GM23338 (cell line): Measurements from ENCODE around the gene SCUBE2. TPM values are rescaled to one million over a fixed set of nuclear protein-coding genes. Genes with fewer than 3 reads are reported as not detected.

Experiments
- ATAC-seq: fragments of 200-7000 bp; cut with Tn5 transposase; 3 replicates; pipeline ENCODE4 v1.9.1; 2020
- DNase-seq: peaks from one replicate; pipeline ENCODE4 v3.0.0-alpha.2; 2015; ENCODE audit warnings: low spot score
- H2AFZ ChIP-seq: fragments of 200-600 bp; sonication (generic); 2 replicates; pipeline ENCODE4 v1.8.0; 2016; ENCODE audit warnings: antibody characterized with exemption, mild to moderate bottlenecking, moderate library complexity
- H3F3A ChIP-seq: fragments of 200-600 bp; sonication (generic); replicated peaks from 2 replicates; pipeline ENCODE4 v1.8.0; 2017; ENCODE audit warnings: antibody characterized with exemption, mixed run types, low read depth
- H3K27ac ChIP-seq: fragments of 200-600 bp; sonication (generic); 2 replicates; pipeline ENCODE4 v1.6.1; 2016; ENCODE audit warnings: low read depth
- H3K27me3 ChIP-seq: fragments of 200-600 bp; sonication (generic); 2 replicates; pipeline ENCODE4 v1.8.0; 2016; ENCODE audit warnings: mild to moderate bottlenecking, mixed run types, moderate library complexity; ENCODE audit not compliant: insufficient read depth
- H3K36me3 ChIP-seq: fragments of 200-600 bp; sonication (generic); 2 replicates; pipeline ENCODE4 v1.8.0; 2016; ENCODE audit warnings: mild to moderate bottlenecking; ENCODE audit not compliant: insufficient read depth
- H3K4me1 ChIP-seq: fragments of 200-600 bp; sonication (generic); 2 replicates; pipeline ENCODE4 v1.8.0; 2016; ENCODE audit warnings: mild to moderate bottlenecking, moderate library complexity; ENCODE audit not compliant: insufficient read depth
- H3K4me2 ChIP-seq: fragments of 200-600 bp; sonication (generic); 2 replicates; pipeline ENCODE4 v1.7.1; 2017; ENCODE audit warnings: mixed run types
- H3K4me3 ChIP-seq: fragments of 200-600 bp; sonication (generic); 2 replicates; pipeline ENCODE4 v1.6.1; 2016; ENCODE audit warnings: mixed run types
- H3K79me2 ChIP-seq: fragments of 200-600 bp; sonication (generic); replicated peaks from 2 replicates; pipeline ENCODE4 v1.8.0; 2017; ENCODE audit warnings: mild to moderate bottlenecking; ENCODE audit not compliant: insufficient read depth
- H3K9me2 ChIP-seq: fragments of 200-600 bp; sonication (generic); 2 replicates; pipeline ENCODE4 v1.8.0; 2017; ENCODE audit not compliant: insufficient read depth
- H4K20me1 ChIP-seq: fragments of 200-600 bp; sonication (generic); replicated peaks from 2 replicates; pipeline ENCODE4 v1.8.0; 2017; ENCODE audit warnings: mild to moderate bottlenecking; ENCODE audit not compliant: insufficient read depth
- H3K27ac Mint-ChIP-seq: 2 replicates; pipeline ENCODE4 v1.8.0; 2020; ENCODE audit warnings: inconsistent platforms, mild to moderate bottlenecking, moderate library complexity, mixed read lengths
- H3K27me3 Mint-ChIP-seq: 3 replicates; pipeline ENCODE4 v1.8.0; 2022; ENCODE audit warnings: low read depth, mild to moderate bottlenecking, moderate library complexity, mixed read lengths, inconsistent platforms; ENCODE audit not compliant: insufficient read depth, poor library complexity
- H3K36me3 Mint-ChIP-seq: 3 replicates; pipeline ENCODE4 v1.8.0; 2021; ENCODE audit warnings: low read depth, mild to moderate bottlenecking, inconsistent platforms, moderate library complexity, mixed read lengths
- H3K4me1 Mint-ChIP-seq: 3 replicates; pipeline ENCODE4 v1.8.0; 2020; ENCODE audit warnings: mild to moderate bottlenecking, inconsistent platforms, mixed read lengths
- H3K4me3 Mint-ChIP-seq: 3 replicates; pipeline ENCODE4 v1.8.0; 2021; ENCODE audit warnings: moderate library complexity, mild to moderate bottlenecking, inconsistent platforms, mixed read lengths
- H3K9me3 Mint-ChIP-seq: 3 replicates; pipeline ENCODE4 v1.8.0; 2020; ENCODE audit warnings: moderate library complexity, mild to moderate bottlenecking, inconsistent platforms, mixed read lengths
- CREB1 ChIP-seq: fragments of 250-450 bp; sonication (Bioruptor Pico); IDR thresholded peaks from 2 replicates; pipeline ENCODE4 v1.5.0; 2020; ENCODE audit warnings: low read depth, mild to moderate bottlenecking, moderate library complexity
- EZH2 ChIP-seq: fragments of 200-600 bp; sonication (generic); IDR thresholded peaks from one replicate; pipeline ENCODE4 v1.8.0; 2017; ENCODE audit warnings: antibody characterized with exemption, mild to moderate bottlenecking, low read depth; ENCODE audit not compliant: unreplicated experiment
- EZH2phosphoT487 ChIP-seq: fragments of 200-600 bp; sonication (generic); IDR thresholded peaks from one replicate; pipeline ENCODE4 v1.8.1; 2018; ENCODE audit warnings: antibody characterized with exemption; ENCODE audit not compliant: unreplicated experiment
- JUNB ChIP-seq: IDR thresholded peaks from one replicate; pipeline ENCODE4 v1.6.1; 2016; ENCODE audit warnings: antibody characterized with exemption; ENCODE audit not compliant: unreplicated experiment
- NANOG ChIP-seq: IDR thresholded peaks from 2 replicates; pipeline ENCODE4 v1.6.1; 2016; ENCODE audit warnings: antibody characterized with exemption, borderline replicate concordance
- POLR2AphosphoS5 ChIP-seq: IDR thresholded peaks from 2 replicates; pipeline ENCODE4 v1.6.1; 2016; ENCODE audit warnings: antibody characterized with exemption, low read depth
- REST ChIP-seq: IDR thresholded peaks from one replicate; pipeline ENCODE4 v1.6.1; 2018; ENCODE audit warnings: antibody characterized with exemption; ENCODE audit not compliant: unreplicated experiment
- STAT1 ChIP-seq: IDR thresholded peaks from one replicate; pipeline ENCODE4 v1.6.1; 2016; ENCODE audit warnings: antibody characterized with exemption; ENCODE audit not compliant: unreplicated experiment
- ZNF114 ChIP-seq: fragments of 250-450 bp; sonication (Bioruptor Pico); IDR thresholded peaks from 2 replicates; pipeline ENCODE4 v1.5.0; 2020; ENCODE audit warnings: mild to moderate bottlenecking, moderate library complexity
- ZNF331 ChIP-seq: fragments of 250-450 bp; sonication (Bioruptor Pico); IDR thresholded peaks from 2 replicates; pipeline ENCODE4 v1.5.0; 2020; ENCODE audit warnings: low read depth, mild to moderate bottlenecking, moderate library complexity
- polyA plus RNA-seq: library from polyadenylated mRNA; unstranded; fragments of >200 nt; fragmentation: Nextera tagmentation; extraction: Ambion mirVana; gene quantifications from 2 replicates; pipeline ENCODE4 v1.2.1, GENCODE V29; 2016
- total RNA-seq: library from RNA; depleted of rRNA; stranded (reverse); fragments of >200 nt; shearing (Covaris generic); gene quantifications from 2 replicates; pipeline ENCODE4 v1.2.3, GENCODE V29; 2014
- TF ChIP-seq, protein P1 (sequence below): fragments of 250-450 bp; sonication (Bioruptor Pico); IDR thresholded peaks from 2 replicates; pipeline ENCODE4 v1.5.0; 2020; ENCODE audit warnings: mild to moderate bottlenecking, moderate library complexity
- TF ChIP-seq, protein P2 (sequence below): IDR thresholded peaks from 2 replicates; pipeline ENCODE4 v1.6.1; 2016; ENCODE audit warnings: antibody characterized with exemption
- TF ChIP-seq, protein P3 (sequence below), 2 experiments: fragments of 200-600 bp in 1 of 2; sonication (generic) in 1 of 2; conservative IDR thresholded peaks; 2 replicates each; pipeline versions ENCODE4 v1.5.1 to v1.6.1; 2016 to 2017; ENCODE audit warnings: antibody characterized with exemption in 2 of 2, low read depth in 2 of 2, mild to moderate bottlenecking in 2 of 2, moderate library complexity in 1 of 2

The SCUBE2 gene
- total and polyA plus RNA-seq, 2 experiments from 2014 or later = 0.47 to 0.63 TPM

GRCh38 chr11:9041747-9042146, 49.7 kb downstream of the SCUBE2 start:
- H2AFZ ChIP-seq = no peak overlapping the region
- H3K4me2 ChIP-seq = no peak overlapping the region
- Mint-ChIP-seq H3K9me3 (no peaks in the 10 kb centered on the region), H3K27me3 (peaks cover 2% of the 10 kb centered on the region), H3K36me3 (no peaks in the 10 kb centered on the region), H3K4me1 (peaks cover 28% of the 10 kb centered on the region), H3K4me3 (no peak overlapping the region), H3K27ac (no peak overlapping the region)
- TF ChIP-seq JUNB = no peak
- no peak for TF ChIP-seq STAT1
- TF ChIP-seq POLR2AphosphoS5 = no peak
- TF ChIP-seq, protein P1, sequence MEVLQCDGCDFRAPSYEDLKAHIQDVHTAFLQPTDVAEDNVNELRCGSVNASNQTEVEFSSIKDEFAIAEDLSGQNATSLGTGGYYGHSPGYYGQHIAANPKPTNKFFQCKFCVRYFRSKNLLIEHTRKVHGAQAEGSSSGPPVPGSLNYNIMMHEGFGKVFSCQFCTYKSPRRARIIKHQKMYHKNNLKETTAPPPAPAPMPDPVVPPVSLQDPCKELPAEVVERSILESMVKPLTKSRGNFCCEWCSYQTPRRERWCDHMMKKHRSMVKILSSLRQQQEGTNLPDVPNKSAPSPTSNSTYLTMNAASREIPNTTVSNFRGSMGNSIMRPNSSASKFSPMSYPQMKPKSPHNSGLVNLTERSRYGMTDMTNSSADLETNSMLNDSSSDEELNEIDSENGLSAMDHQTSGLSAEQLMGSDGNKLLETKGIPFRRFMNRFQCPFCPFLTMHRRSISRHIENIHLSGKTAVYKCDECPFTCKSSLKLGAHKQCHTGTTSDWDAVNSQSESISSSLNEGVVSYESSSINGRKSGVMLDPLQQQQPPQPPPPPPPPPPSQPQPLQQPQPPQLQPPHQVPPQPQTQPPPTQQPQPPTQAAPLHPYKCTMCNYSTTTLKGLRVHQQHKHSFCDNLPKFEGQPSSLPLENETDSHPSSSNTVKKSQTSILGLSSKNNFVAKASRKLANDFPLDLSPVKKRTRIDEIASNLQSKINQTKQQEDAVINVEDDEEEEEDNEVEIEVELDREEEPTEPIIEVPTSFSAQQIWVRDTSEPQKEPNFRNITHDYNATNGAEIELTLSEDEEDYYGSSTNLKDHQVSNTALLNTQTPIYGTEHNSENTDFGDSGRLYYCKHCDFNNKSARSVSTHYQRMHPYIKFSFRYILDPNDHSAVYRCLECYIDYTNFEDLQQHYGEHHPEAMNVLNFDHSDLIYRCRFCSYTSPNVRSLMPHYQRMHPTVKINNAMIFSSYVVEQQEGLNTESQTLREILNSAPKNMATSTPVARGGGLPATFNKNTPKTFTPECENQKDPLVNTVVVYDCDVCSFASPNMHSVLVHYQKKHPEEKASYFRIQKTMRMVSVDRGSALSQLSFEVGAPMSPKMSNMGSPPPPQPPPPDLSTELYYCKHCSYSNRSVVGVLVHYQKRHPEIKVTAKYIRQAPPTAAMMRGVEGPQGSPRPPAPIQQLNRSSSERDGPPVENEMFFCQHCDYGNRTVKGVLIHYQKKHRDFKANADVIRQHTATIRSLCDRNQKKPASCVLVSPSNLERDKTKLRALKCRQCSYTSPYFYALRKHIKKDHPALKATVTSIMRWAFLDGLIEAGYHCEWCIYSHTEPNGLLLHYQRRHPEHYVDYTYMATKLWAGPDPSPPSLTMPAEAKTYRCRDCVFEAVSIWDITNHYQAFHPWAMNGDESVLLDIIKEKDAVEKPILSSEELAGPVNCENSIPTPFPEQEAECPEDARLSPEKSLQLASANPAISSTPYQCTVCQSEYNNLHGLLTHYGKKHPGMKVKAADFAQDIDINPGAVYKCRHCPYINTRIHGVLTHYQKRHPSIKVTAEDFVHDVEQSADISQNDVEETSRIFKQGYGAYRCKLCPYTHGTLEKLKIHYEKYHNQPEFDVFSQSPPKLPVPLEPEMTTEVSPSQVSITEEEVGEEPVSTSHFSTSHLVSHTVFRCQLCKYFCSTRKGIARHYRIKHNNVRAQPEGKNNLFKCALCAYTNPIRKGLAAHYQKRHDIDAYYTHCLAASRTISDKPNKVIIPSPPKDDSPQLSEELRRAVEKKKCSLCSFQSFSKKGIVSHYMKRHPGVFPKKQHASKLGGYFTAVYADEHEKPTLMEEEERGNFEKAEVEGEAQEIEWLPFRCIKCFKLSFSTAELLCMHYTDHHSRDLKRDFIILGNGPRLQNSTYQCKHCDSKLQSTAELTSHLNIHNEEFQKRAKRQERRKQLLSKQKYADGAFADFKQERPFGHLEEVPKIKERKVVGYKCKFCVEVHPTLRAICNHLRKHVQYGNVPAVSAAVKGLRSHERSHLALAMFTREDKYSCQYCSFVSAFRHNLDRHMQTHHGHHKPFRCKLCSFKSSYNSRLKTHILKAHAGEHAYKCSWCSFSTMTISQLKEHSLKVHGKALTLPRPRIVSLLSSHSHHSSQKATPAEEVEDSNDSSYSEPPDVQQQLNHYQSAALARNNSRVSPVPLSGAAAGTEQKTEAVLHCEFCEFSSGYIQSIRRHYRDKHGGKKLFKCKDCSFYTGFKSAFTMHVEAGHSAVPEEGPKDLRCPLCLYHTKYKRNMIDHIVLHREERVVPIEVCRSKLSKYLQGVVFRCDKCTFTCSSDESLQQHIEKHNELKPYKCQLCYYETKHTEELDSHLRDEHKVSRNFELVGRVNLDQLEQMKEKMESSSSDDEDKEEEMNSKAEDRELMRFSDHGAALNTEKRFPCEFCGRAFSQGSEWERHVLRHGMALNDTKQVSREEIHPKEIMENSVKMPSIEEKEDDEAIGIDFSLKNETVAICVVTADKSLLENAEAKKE (CRISPR knock-in tag) = no peak
- no peak for TF ChIP-seq EZH2phosphoT487
- TF ChIP-seq, protein P2, sequence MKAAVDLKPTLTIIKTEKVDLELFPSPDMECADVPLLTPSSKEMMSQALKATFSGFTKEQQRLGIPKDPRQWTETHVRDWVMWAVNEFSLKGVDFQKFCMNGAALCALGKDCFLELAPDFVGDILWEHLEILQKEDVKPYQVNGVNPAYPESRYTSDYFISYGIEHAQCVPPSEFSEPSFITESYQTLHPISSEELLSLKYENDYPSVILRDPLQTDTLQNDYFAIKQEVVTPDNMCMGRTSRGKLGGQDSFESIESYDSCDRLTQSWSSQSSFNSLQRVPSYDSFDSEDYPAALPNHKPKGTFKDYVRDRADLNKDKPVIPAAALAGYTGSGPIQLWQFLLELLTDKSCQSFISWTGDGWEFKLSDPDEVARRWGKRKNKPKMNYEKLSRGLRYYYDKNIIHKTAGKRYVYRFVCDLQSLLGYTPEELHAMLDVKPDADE = no peak
- TF ChIP-seq CREB1 (CRISPR knock-in tag) = no peak
- no peak for TF ChIP-seq NANOG
- TF ChIP-seq EZH2 = no peak
- TF ChIP-seq, protein P3, sequence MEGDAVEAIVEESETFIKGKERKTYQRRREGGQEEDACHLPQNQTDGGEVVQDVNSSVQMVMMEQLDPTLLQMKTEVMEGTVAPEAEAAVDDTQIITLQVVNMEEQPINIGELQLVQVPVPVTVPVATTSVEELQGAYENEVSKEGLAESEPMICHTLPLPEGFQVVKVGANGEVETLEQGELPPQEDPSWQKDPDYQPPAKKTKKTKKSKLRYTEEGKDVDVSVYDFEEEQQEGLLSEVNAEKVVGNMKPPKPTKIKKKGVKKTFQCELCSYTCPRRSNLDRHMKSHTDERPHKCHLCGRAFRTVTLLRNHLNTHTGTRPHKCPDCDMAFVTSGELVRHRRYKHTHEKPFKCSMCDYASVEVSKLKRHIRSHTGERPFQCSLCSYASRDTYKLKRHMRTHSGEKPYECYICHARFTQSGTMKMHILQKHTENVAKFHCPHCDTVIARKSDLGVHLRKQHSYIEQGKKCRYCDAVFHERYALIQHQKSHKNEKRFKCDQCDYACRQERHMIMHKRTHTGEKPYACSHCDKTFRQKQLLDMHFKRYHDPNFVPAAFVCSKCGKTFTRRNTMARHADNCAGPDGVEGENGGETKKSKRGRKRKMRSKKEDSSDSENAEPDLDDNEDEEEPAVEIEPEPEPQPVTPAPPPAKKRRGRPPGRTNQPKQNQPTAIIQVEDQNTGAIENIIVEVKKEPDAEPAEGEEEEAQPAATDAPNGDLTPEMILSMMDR (conservative IDR thresholded peaks at IDR 0.05; ENCODE audit: low read depth in 2 of 2) = no peak
- no peak for TF ChIP-seq ZNF114 (CRISPR knock-in tag)
- TF ChIP-seq ZNF331 = no peak
- TF ChIP-seq REST = no peak
- H3F3A ChIP-seq = no peaks in the 10 kb centered on the region
- peaks cover 22% of the 10 kb centered on the region for H3K4me1 ChIP-seq
- H3K36me3 ChIP-seq = no peaks in the 10 kb centered on the region
- H3K27ac ChIP-seq = no peak overlapping the region
- H3K79me2 ChIP-seq = no peaks in the 10 kb centered on the region
- H3K27me3 ChIP-seq = no peaks in the 10 kb centered on the region
- no peaks in the 10 kb centered on the region for H4K20me1 ChIP-seq
- no peaks in the 10 kb centered on the region for H3K9me2 ChIP-seq
- no peak overlapping the region for H3K4me3 ChIP-seq
- ATAC-seq (no peak), DNase-seq (no peak)
